Right forelimb (tissue), 1 donor: ENCODE measurements around the gene PLXNA4.

Experiments used
- DNase-seq: peaks from one replicate; pipeline ENCODE4 v3.0.0-alpha.2; 2018

The PLXNA4 gene

GRCh38 chr7:132435016-132435990 is 141.0 kb downstream of the PLXNA4 start:
- no peak for DNase-seq

- DNase-seq: no peak
Measured at GRCh38 chr7:132434041-132434440, 142.2 kb downstream of the PLXNA4 start.

DNA sequence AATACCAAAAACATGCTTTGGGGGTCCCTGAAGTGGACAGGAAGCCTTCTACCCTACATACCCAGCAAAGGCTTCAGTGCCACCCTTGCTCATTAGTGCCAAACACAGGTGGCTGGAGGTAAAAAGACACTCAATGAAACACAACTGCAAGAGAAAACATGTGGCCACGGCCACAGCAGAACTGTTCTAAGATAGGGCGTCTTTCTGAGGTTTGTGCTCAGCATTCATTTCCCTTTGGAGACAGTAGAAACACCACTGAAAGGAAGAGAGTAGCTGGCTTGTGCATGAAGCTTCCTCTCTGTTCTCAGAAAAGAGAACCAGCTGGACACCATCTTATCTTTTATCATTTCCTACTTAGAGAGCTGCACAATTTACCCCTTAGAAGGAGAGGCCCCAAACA is 143.0 kb downstream of the PLXNA4 start:
- no peak for DNase-seq

DNA sequence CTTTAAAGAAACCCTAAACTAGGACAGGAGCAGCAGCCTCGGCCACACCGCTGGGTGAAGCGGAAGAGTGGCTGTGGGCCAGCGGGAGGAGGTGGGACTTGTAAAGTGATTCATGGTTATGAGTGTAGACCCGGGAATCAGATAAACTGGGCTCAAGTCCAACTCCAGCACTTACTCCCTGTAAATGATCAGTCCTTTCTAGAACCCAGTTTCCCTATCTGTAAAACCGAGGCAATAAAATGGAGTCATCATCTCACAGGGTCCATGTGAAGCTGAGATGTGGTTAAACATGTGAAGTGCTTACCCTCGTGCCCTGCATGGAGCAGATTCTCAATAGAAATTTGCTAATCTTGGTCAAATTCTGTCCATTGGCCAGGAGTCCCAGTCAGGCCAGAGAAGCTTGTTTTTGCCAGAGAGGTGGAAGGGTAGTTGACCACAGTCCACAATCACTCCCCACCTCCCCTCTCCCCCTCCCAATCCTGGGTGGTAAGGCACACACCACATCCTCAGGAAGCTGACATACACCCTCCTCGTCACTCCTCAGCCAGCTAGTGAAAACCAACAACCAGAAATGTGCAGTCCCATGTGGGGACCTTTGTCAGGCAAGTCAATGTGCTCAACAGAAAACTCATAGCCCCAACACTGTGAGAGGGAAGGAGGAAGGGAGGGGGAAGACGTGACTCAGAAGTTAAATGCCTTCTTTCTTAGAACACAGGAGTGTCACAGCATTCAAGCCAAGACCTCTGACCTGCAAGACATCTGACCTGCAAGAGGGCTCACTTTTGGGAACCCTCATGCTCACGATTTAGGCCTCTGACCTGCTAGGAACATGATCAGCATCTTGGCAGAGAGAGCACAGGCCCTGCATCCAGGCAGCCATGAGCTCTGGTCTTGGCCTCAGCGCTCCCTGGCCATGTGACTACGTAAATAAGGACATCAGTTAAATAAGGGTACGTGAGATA is 145.1 kb downstream of the PLXNA4 start:
- no peak for DNase-seq

GRCh38 chr7:132430041-132430855 is 146.0 kb downstream of the PLXNA4 start:
- DNase-seq: no peak

DNA sequence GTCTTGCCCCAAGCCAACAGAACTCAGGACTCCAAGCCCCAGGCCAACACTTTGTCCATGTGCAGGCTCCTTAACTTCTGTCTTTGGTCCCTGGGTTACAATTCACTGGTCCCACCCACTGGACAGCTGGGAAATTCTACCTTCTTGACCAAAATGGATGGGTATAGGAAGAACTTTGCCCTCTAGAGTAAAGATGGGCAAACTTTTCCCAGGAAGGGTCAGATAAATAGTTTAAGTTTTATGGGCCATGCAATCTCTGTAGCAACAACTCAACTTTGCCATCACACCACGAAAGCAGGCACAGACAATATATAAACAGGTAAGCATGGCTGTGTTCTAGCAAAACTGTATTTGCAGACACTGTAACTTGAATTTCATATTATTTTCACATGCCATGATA is 147.1 kb downstream of the PLXNA4 start:
- no peak for DNase-seq

GRCh38 chr7:132428247-132428919 is 147.9 kb downstream of the PLXNA4 start:
- DNase-seq: no peak

- no peak for DNase-seq
Measured at GRCh38 chr7:132425942-132426341, 150.3 kb downstream of the PLXNA4 start.

GRCh38 chr7:132424821-132425724 is 151.2 kb downstream of the PLXNA4 start:
- DNase-seq: no peak

GRCh38 chr7:132424277-132424676 is 152.0 kb downstream of the PLXNA4 start:
- no peak for DNase-seq

GRCh38 chr7:132423594-132424200 is 152.6 kb downstream of the PLXNA4 start:
- no peak for DNase-seq

DNA sequence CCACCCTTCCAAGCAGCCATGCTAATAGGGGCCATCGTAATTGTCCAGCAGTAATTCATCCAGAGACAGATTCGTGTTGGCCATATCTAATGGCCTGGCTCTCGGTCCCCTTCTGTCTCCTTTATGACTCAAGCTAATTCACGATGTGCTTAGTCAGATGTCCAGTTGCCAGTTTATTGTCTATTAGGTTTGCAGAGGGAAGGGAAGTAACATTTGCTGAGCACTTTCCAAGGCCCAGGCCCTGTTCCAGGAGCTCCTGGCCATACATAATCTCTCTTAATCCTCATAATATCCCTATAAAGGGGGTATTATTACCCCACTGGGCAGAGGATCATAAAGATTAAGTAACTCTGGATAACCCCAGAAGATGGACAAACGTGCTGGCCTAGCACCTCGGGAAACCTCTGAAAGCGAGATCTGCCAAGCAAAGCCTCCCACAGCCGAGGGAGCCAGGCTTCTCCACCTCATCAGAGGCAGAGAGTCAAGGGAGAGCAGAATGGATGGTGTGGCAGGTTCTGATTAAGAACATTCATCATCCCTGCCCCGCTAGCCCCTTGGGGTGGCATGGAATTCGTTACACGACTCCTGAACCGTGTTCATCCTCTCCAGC is 153.7 kb downstream of the PLXNA4 start:
- no peak for DNase-seq

- DNase-seq: no peak
Measured at GRCh38 chr7:132420527-132420926, 155.7 kb downstream of the PLXNA4 start.

DNA sequence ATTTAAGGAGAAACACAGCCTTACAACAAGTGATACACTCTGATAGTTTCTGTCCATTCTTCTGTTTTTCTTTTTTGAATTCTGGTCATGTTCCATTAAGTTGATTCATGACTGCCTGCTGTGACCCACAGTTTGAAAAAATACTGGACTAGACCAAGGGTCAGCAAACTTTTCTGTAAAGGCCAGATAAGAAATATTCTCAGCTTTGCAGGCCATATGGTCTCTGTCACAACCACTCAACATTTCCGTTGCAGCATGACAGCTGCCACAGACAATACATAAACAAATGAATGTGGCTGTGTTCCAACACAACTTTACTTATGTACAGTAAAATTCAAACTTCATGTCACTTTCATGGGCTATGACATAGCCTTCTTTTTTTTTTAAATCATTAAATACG is 156.7 kb downstream of the PLXNA4 start:
- DNase-seq: no peak

- DNase-seq: no peak
Measured at GRCh38 chr7:132418840-132419239, 157.4 kb downstream of the PLXNA4 start.

- no peak for DNase-seq
Measured at GRCh38 chr7:132417103-132417906, 159.0 kb downstream of the PLXNA4 start.

DNA sequence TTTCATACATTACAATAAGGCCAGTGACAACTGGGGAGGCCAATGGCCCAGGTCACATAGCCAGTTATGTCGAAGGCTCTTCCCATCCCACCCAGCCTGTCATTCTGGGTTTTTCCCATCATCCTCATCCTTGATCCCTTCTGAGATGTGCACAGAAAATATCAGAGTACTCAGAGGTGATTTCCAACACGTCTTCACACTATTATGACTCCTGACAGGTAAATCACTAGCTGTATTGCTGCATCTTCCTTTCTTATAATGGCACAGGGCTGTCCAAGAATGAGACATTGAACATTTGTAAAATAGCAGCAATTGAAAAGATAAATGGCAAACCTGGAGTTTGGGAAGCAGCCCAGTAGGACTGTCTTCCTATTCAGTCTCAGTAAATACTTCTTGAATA is 159.9 kb downstream of the PLXNA4 start:
- DNase-seq: no peak

DNA sequence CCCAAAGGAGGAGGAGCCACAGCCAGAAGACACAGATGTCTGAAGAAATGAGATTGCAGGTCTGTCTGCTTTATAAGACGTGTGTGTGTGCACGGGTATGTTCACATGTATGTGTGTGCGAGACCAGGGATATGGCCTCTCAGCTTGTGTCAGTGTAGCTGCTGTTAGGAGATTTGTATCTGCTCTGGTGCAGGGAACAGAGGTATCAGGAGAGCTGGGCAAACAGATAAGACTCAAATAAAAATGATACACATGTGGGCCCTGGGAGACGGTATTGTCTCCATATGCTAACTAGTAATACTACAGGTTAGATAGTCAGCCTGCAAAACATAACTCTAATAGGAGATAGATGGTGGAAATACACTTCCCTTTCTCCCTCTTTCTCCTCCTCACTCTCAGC is 161.0 kb downstream of the PLXNA4 start:
- DNase-seq: no peak

DNA sequence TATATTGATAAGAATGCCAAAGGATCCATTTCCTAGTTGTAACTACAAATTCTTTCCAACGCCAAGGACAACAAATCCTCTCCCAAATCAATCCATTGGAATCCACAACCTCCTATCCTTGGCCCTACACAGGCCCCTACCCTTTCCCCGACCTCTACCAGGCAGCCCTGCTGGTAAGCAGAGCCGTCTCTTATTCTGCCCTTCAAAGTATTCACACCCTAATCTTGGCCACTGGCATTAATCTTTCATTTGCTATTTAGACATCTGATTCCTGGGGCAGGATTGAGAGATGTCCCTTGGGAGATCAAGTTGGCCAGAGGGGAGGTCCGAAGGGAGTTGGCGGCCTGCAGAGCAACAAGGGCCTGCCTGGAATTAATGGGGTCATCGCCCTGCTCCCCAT is 161.4 kb downstream of the PLXNA4 start:
- no peak for DNase-seq
